GM23248 (cell line): Measurements from ENCODE around the gene SCP2.

Experiments
- EZH2 ChIP-seq: fragments of 200-600 bp; sonication (generic); IDR thresholded peaks from 2 replicates; pipeline ENCODE4 v1.6.1; 2018; ENCODE audit warnings: antibody characterized with exemption, mild to moderate bottlenecking; ENCODE audit not compliant: insufficient read depth, poor library complexity, severe bottlenecking
- EZH2phosphoT487 ChIP-seq: fragments of 200-600 bp; sonication (generic); IDR thresholded peaks from 2 replicates; pipeline ENCODE4 v1.6.1; 2018; ENCODE audit warnings: antibody characterized with exemption, moderate library complexity, mild to moderate bottlenecking, low read depth; ENCODE audit not compliant: insufficient read depth

- TF ChIP-seq EZH2 (no peak), EZH2phosphoT487 (no peak)
Observed at GRCh38 chr1:52952112-52952511, 25.0 kb downstream of the SCP2 start.
